ENCODE data around the gene HNRNPF. TPM values are rescaled to one million over a fixed set of nuclear protein-coding genes. Genes with fewer than 3 reads are reported as not detected.

The HNRNPF gene
- total RNA-seq, 2 experiments from 2014 or later: 446 to 512 TPM

DNA sequence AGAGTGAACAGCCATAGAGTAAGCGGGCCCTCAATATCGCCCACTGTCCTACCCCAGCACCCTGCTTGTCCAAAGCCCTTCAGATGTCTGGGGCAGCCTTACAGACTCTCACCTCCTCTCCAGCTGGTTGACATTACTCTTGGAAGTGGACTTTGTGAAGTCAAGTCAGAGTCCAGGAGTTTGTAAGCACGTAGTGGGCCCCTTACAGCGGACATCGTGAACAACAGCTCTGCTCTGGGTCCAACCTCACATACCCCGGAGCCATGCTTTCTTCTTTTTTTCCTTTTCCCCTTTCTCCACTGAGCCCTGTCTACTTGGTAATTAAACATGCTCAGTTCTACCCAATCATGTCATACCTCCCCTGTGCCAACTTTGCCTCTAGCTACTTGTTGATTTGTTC lies 17.5 kb downstream of the HNRNPF start:
- H3K36me3 Mint-ChIP-seq: peaks cover 87% of the 10 kb centered on the region

DNA sequence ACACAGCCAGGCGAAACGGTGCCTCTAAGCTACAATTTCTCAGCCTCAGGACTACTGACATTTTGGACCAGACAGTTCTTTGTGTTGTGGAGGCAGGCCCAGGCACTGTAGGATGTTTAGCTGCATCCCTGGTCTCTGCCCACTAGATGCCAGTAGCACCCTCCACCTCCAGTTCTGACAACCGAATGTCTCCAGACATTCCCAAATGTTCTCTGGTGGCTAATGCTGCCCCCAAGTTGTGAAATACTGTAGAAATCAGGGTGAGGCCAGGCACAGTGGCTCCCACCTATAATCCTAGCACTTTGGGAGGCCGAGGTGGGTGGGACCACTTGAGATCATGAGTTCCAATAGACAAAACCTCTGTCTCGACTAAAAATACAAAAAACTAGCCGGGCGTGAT lies 18.2 kb downstream of the HNRNPF start:
- Mint-ChIP-seq H3K9me3 (ENCODE audit: low read depth) (no peaks in the 10 kb centered on the region), H3K4me1 (peaks cover 79% of the 10 kb centered on the region), H3K27me3 (no peaks in the 10 kb centered on the region), H3K27ac (peak overlapping the region; percentile 39), H3K36me3 (peaks cover 83% of the 10 kb centered on the region), H3K4me3 (no peak overlapping the region)
- no peak for ATAC-seq
- CTCF ChIA-PET: interaction anchor here (1.0 to 2.3 kb wide), 6 partner anchors 17 to 99 kb away, joined by 3 to 10 read pairs (median 6); no protein-coding TSS in a partner anchor
- no peak for DNase-seq

More for the DNA sequence above, 17.5 kb downstream of the HNRNPF start:
- CTCF ChIA-PET: interaction anchor here (1.1 to 2.3 kb wide), 5 partner anchors 16 to 99 kb away, joined by 3 to 10 read pairs (median 6); no protein-coding TSS in a partner anchor
- Mint-ChIP-seq H3K27me3 (no peaks in the 10 kb centered on the region), H3K27ac (peak overlapping the region; percentile 16), H3K4me3 (no peak overlapping the region), H3K4me1 (peaks cover 79% of the 10 kb centered on the region), H3K9me3 (ENCODE audit: low read depth) (no peaks in the 10 kb centered on the region)
- no peak for ATAC-seq
- DNase-seq: no peak

DNA sequence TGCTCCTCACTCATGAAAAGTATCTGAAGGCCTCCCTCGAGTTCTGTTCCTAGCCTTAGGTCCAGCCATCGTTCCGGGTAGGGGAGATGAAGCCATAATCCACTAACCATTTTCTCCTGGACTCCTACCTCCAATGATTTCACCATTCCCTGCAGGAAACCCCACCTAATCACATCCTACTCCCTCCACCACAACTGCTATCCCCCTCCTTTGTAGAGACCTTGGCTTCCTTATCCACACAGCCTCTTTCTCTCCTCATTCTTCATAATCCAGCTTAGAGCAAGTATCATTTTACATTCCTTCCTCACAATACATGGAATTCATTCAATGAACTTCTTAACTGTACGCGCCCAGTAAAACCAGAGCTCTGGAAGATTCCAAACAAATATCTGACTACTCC lies 18.7 kb downstream of the HNRNPF start:
- CTCF ChIA-PET: interaction anchor here (1.0 to 2.3 kb wide), 7 partner anchors 17 to 98 kb away, joined by 3 to 10 read pairs (median 5); no protein-coding TSS in a partner anchor

DNA sequence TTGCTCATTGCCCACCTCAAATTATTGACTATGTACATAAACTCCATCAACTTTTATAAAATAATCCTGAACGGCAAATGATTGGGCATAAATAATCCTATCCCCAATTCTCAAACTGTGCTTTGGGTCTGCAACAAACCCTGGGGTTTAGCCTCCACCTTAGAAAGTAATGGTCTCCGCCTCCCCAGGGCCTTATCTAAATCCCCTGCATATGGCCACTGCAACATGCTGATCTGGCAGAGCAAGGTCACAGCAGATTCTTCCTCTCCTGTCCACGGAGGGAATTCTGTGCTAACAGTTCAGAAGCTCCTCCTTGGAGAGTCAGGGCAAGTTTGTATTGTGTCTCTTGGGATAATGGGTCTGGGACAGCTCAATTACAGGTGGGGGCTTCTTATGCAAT lies 19.1 kb downstream of the HNRNPF start:
- Mint-ChIP-seq H3K27ac (peak overlapping the region; percentile 52), H3K4me1 (peaks cover 71% of the 10 kb centered on the region), H3K27me3 (no peaks in the 10 kb centered on the region), H3K9me3 (ENCODE audit: low read depth) (no peaks in the 10 kb centered on the region), H3K4me3 (no peak overlapping the region), H3K36me3 (peaks cover 78% of the 10 kb centered on the region)
- CTCF ChIA-PET: interaction anchor here (1.1 to 2.3 kb wide), 5 partner anchors 18 to 98 kb away, joined by 4 to 10 read pairs (median 6); no protein-coding TSS in a partner anchor
- DNase-seq: no peak
- ATAC-seq: no peak

More for the DNA sequence above, 18.7 kb downstream of the HNRNPF start:
- Mint-ChIP-seq H3K36me3 (peaks cover 82% of the 10 kb centered on the region), H3K4me3 (no peak overlapping the region), H3K9me3 (ENCODE audit: low read depth) (no peaks in the 10 kb centered on the region), H3K27ac (peak overlapping the region; percentile 39), H3K4me1 (peaks cover 76% of the 10 kb centered on the region), H3K27me3 (no peaks in the 10 kb centered on the region)
- DNase-seq (no peak), ATAC-seq (no peak)

DNA sequence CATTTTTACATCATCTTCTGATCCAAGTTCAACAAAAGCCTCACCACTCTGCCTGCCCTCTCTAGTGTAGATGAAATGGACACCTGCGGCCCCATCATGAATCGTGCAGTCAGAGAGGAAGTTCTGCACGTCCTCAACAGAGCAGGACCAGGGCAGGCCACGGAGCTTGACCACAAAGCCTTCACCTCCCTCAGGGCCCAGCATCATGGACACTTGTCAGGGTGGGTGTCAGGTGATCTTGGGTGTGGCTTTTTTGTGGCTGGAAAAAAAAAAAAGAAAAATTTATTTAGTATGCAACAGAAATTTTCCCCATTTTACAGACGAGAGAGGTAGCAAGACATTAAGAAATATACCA lies 21.3 kb downstream of the HNRNPF start:
- Mint-ChIP-seq H3K27ac (no peak overlapping the region), H3K36me3 (peaks cover 66% of the 10 kb centered on the region), H3K27me3 (no peaks in the 10 kb centered on the region), H3K9me3 (ENCODE audit: low read depth) (no peaks in the 10 kb centered on the region), H3K4me3 (no peak overlapping the region), H3K4me1 (peaks cover 54% of the 10 kb centered on the region)
- CTCF ChIA-PET: no interaction called here
- ATAC-seq (no peak), DNase-seq (no peak)

DNA sequence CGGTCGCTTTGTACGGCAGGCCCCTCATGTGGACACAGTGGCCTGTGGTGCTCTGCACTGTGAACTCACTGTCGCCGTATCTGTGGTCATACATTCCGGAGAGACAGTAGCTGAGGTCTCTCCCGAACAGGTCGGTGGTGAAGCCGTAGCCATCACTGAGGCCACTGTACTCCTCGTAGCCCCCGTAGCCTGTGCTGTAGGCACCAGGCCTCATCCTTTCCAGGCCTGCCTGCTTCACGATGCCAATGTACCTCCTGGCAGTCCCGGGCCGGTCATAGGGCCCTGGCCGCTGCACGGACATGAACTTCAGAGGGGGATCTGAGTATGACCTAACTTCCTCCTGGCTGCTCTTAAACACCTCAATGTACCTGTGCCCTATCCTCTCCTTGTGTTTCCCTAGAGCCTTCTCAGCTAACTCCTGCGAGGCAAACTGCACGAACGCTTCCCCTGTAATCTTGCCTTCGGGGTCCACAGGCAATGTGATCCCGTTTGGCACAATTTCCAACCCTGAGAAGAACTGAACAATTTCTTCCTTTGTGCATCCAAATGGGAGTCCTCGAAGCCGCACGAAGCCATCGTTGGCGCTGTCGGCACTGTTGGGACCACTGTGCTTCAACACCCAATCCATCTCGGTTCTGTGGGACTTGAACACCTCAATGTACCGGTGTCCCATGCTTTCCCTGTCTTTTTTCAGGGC lies 21.9 kb downstream of the HNRNPF start:
- H3K4me1 Mint-ChIP-seq: peaks cover 49% of the 10 kb centered on the region
- H3K4me3 Mint-ChIP-seq: no peak overlapping the region
- no peak overlapping the region for H3K27ac Mint-ChIP-seq
- ATAC-seq (no peak), DNase-seq (no peak)
- CTCF ChIA-PET: no interaction called here
- peaks cover 62% of the 10 kb centered on the region for H3K36me3 Mint-ChIP-seq
- no peaks in the 10 kb centered on the region for H3K27me3 Mint-ChIP-seq
- no peaks in the 10 kb centered on the region for H3K9me3 Mint-ChIP-seq (ENCODE audit: low read depth)

DNA sequence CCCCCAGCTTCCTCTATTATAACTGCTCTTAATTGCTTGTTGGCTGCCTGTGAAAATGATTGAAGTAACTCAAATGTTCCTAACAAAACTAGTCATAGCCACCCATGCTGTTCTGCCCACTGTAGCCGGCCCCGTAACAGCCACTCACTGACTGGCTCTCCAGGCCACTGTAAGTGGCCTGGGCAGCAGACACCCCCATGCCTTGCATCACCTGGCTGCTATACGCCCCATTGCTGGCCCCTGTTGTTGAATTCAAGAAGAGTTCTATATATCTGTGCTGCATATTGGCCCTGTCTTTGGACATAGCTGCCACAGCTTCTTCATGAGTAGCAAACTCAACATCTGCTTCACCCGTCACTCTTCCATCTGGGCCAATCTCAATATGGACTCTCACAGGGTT lies 22.4 kb downstream of the HNRNPF start:
- ATAC-seq (no peak), DNase-seq (no peak)
- peaks cover 58% of the 10 kb centered on the region for H3K36me3 Mint-ChIP-seq
- H3K4me3 Mint-ChIP-seq: no peak overlapping the region
- no peaks in the 10 kb centered on the region for H3K27me3 Mint-ChIP-seq
- H3K9me3 Mint-ChIP-seq (ENCODE audit: low read depth): no peaks in the 10 kb centered on the region
- CTCF ChIA-PET: interaction anchor here (1.0 to 1.2 kb wide), 2 partner anchors 9 to 14 kb away, joined by 3 to 5 read pairs; no protein-coding TSS in a partner anchor
- H3K4me1 Mint-ChIP-seq: peaks cover 45% of the 10 kb centered on the region
- peak overlapping the region; percentile 49 for H3K27ac Mint-ChIP-seq

DNA sequence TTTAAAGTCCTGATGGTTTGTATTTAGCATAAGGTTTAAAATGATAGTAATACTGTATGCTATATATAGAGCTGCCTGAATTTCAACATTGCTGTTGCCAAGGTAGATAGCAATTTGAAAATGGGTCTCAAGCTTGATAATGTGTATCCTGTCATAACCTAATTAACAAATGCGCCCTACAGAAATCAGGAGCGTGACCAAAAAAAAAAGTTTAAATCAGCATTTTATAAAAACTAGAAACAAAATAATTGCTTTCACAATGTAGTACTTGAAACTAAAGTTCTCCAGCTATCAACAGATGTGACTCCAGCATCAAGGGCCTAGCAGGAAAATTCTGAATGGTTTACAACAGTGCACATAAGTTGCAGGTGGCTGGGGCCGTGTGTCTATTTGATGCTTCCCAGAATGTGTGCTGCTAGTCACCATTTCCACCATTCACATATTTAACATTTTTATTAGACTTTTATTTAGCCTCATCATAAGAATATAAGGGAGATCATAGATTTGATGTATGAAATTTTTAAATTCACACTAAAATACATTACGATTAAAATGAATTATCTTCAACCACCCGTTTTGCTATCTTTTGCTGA lies 23.5 kb downstream of the HNRNPF start:
- no peak for ATAC-seq
- H3K4me1 Mint-ChIP-seq: peaks cover 39% of the 10 kb centered on the region
- H3K4me3 Mint-ChIP-seq: no peak overlapping the region
- DNase-seq: no peak
- no peaks in the 10 kb centered on the region for H3K9me3 Mint-ChIP-seq (ENCODE audit: low read depth)
- H3K27me3 Mint-ChIP-seq: no peaks in the 10 kb centered on the region
- peaks cover 49% of the 10 kb centered on the region for H3K36me3 Mint-ChIP-seq
- H3K27ac Mint-ChIP-seq: no peak overlapping the region
- CTCF ChIA-PET: interaction anchor here (0.7 to 1.2 kb wide), 3 partner anchors 10 to 184 kb away, joined by 3 to 5 read pairs (median 3); no protein-coding TSS in a partner anchor

DNA sequence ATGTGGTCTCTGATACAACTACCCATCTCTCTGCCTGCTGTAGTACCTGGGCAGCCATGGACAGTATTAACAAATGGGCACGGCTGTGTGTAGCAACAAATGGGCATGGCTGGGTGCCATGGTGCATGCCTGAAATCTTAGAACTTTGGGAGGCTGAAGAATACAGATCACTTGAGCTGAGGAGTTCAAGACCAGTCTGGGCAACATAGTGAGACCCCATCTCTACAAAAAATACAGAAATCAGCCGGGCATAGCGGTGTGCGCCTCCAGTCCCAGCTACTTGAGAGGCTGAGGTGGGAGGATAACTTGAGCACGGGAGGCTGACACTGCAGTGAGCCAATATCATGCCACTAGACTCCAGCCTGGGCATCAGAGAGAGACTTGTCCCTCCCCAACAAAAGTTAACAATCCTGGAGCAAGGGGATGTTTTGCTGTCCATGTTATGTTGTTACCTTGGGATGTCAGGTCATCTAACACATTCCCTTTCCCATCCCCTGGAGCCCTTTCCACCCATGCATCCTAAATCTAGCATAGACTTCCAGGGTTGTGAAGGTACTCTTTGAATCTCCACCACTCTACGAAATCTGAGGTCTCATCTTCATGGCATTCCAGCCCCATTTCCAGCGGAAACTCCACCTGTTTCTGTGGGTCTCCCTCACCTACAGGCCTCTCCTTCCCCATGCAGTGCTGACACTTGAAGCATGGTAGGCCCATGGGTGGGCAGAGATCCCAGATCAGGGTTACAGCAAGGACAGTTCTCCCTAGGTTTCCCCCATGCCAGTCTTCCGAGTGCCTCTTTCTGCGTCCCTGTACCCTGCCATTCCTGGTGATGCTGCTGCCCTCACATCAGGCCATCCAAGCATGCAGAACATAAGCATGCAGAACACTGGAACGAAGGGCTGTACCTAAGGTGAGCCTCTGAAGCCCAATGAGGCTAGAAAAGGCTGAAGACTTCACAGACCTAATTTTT lies 24.4 kb downstream of the HNRNPF start:
- H3K4me3 Mint-ChIP-seq: no peak overlapping the region
- peaks cover 29% of the 10 kb centered on the region for H3K4me1 Mint-ChIP-seq
- peak overlapping the region; percentile 31 for H3K27ac Mint-ChIP-seq
- peaks cover 39% of the 10 kb centered on the region for H3K36me3 Mint-ChIP-seq
- DNase-seq: no peak
- H3K9me3 Mint-ChIP-seq (ENCODE audit: low read depth): no peaks in the 10 kb centered on the region
- CTCF ChIA-PET: no interaction called here
- no peak for ATAC-seq
- no peaks in the 10 kb centered on the region for H3K27me3 Mint-ChIP-seq

DNA sequence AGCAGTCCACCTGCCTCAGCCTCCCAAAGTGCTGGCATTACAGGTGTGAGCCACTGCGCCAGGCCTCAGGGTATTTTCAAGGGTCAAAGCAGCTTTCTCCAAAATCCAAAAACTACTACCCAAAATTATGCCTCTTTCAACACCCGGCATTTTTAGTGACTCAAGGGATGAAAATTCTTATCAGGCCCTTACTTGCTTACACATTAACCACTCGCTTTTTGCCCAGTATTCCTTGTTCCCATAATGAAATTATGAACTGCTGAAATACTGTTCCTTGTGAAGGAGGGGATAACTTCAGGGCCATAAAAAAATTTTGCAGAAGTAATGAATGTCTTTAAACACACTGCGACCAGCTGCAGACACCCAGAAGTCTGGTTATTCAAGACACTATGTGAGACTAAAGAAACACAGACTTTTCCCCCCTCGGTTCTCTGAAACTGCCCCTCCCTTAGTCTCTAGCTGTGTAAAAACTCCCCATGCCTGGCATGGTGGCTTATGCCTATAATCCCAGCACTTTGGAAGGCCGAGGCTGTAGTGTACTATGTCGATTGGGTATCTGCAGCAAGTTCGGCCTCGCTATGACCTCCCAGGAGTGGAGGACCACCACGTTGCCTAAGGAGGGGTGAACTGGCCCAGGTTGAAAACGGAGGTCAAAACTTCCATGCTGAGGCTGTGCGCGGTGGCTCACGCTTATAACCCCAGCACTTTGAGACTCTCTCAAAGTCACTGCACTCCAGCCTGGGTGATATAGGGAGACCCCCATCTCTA lies 25.6 kb downstream of the HNRNPF start:
- H3K27ac Mint-ChIP-seq: no peak overlapping the region
- peaks cover 20% of the 10 kb centered on the region for H3K4me1 Mint-ChIP-seq
- H3K9me3 Mint-ChIP-seq (ENCODE audit: low read depth): no peaks in the 10 kb centered on the region
- peaks cover 30% of the 10 kb centered on the region for H3K36me3 Mint-ChIP-seq
- no peaks in the 10 kb centered on the region for H3K27me3 Mint-ChIP-seq
- no peak for ATAC-seq
- no peak overlapping the region for H3K4me3 Mint-ChIP-seq
- no peak for DNase-seq
- CTCF ChIA-PET: interaction anchor here (2.3 kb wide), 1 partner anchor 10 kb away, joined by 10 read pairs; no protein-coding TSS in a partner anchor

DNA sequence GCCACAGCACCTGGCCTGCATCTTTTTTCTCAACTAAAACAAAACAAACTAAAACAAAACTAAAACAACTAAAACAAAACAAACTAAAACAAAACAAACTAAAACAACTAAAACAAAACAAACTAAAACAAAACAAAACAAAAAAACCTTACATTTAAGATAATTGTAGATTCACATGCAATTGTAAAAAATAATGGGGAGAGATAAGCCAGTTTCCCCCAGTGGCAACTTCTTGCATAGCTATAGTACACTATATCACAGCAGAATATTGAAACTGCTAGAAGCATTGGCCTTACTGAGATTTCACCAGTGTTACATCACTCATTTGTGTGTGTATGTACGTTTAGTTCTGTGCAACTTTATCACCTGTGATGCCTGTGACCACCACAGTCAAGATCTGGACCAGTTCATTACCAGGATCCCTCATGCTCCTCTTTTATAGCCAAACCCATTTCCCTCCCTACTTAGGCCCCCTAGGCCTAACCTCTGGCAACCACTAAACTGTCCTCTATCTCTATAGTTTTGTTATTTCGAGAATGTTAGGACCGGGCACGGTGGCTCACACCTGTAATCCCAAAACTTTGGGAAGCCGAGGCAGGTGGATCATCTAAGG lies 28.3 kb downstream of the HNRNPF start:
- Mint-ChIP-seq H3K4me3 (no peak overlapping the region), H3K36me3 (peaks cover 7% of the 10 kb centered on the region), H3K27me3 (no peaks in the 10 kb centered on the region), H3K27ac (no peak overlapping the region), H3K4me1 (peaks cover 4% of the 10 kb centered on the region), H3K9me3 (ENCODE audit: low read depth) (no peaks in the 10 kb centered on the region)
- CTCF ChIA-PET: interaction anchor here (1.0 to 1.9 kb wide), 4 partner anchors 19 to 179 kb away, joined by 3 to 5 read pairs (median 3); no protein-coding TSS in a partner anchor
- ATAC-seq: peak; percentile 45
- DNase-seq: no peak

GRCh38 chr10:43377424-43377883 lies 31.5 kb downstream of the HNRNPF start:
- Mint-ChIP-seq H3K36me3 (no peaks in the 10 kb centered on the region), H3K4me1 (peaks cover 17% of the 10 kb centered on the region), H3K27me3 (no peaks in the 10 kb centered on the region), H3K9me3 (ENCODE audit: low read depth) (no peaks in the 10 kb centered on the region), H3K27ac (no peak overlapping the region), H3K4me3 (no peak overlapping the region)
- CTCF ChIA-PET: no interaction called here
- DNase-seq: no peak
- ATAC-seq: no peak
